Measurements from ENCODE around the gene PSMD14.
"Not testable (repeated sequence)": the region's sequence is repeated elsewhere in the genome, so short reads cannot be mapped to it uniquely, and the experiment has no call there.

The PSMD14 gene

GRCh38 chr2:161339532-161339931, 31.3 kb downstream of the PSMD14 start:
- not testable (repeated sequence) for DNase-seq

- DNase-seq: peak; percentile 20
Observed at GRCh38 chr2:161340930-161341413, 32.7 kb downstream of the PSMD14 start.

GRCh38 chr2:161343235-161343634, 35.0 kb downstream of the PSMD14 start:
- DNase-seq: no peak

- DNase-seq: no peak
Observed at GRCh38 chr2:161344692-161345091, 36.5 kb downstream of the PSMD14 start.

GRCh38 chr2:161351678-161352077, 43.5 kb downstream of the PSMD14 start:
- no peak for DNase-seq

- no peak for DNase-seq
Observed at GRCh38 chr2:161352719-161353118, 44.5 kb downstream of the PSMD14 start.

GRCh38 chr2:161353543-161353942, 45.3 kb downstream of the PSMD14 start:
- no peak for DNase-seq

- no peak for DNase-seq
Observed at GRCh38 chr2:161354106-161354505, 45.9 kb downstream of the PSMD14 start.

- DNase-seq: no peak
Observed at GRCh38 chr2:161355106-161355505, 46.9 kb downstream of the PSMD14 start.

- no peak for DNase-seq
Observed at GRCh38 chr2:161355983-161356382, 47.8 kb downstream of the PSMD14 start.

- DNase-seq: no peak
Observed at GRCh38 chr2:161357097-161357496, 48.9 kb downstream of the PSMD14 start.

GRCh38 chr2:161358838-161359237, 50.6 kb downstream of the PSMD14 start:
- DNase-seq: no peak

GRCh38 chr2:161360095-161360654, 52.0 kb downstream of the PSMD14 start:
- peak; percentile 13 for DNase-seq

- DNase-seq: no peak
Observed at GRCh38 chr2:161362568-161363166, 54.4 kb downstream of the PSMD14 start.

GRCh38 chr2:161367675-161368074, 59.5 kb downstream of the PSMD14 start:
- DNase-seq: no peak

GRCh38 chr2:161369311-161369710, 61.1 kb downstream of the PSMD14 start:
- no peak for DNase-seq

- DNase-seq: no peak
Observed at GRCh38 chr2:161370981-161371380, 62.8 kb downstream of the PSMD14 start.

- no peak for DNase-seq
Observed at GRCh38 chr2:161371869-161372268, 63.6 kb downstream of the PSMD14 start.

GRCh38 chr2:161373942-161374341, 65.7 kb downstream of the PSMD14 start:
- peak; percentile 55 for DNase-seq

GRCh38 chr2:161374446-161374845, 66.2 kb downstream of the PSMD14 start:
- no peak for DNase-seq

GRCh38 chr2:161379740-161380139, 71.5 kb downstream of the PSMD14 start:
- DNase-seq: no peak

GRCh38 chr2:161381546-161381945, 73.3 kb downstream of the PSMD14 start:
- no peak for DNase-seq

- DNase-seq: no peak
Observed at GRCh38 chr2:161382747-161383146, 74.5 kb downstream of the PSMD14 start.

- no peak for DNase-seq
Observed at GRCh38 chr2:161384864-161385263, 76.6 kb downstream of the PSMD14 start.

GRCh38 chr2:161386228-161386824, 78.1 kb downstream of the PSMD14 start:
- DNase-seq: no peak
